Colonic mucosa (tissue), 4 donors: ENCODE measurements around the gene TRPM2. TPM values are rescaled to one million over a fixed set of nuclear protein-coding genes. Genes with fewer than 3 reads are reported as not detected.

Experiments used
- DNase-seq: peaks from one replicate; pipeline ENCODE4 v3.0.0-alpha.2; 2020
- H3K27ac ChIP-seq: fragments of 200-600 bp; one replicate; pipeline ENCODE4 v1.8.0; 2021
- H3K27me3 ChIP-seq: fragments of 200-600 bp; one replicate; pipeline ENCODE4 v1.8.0; 2021
- H3K36me3 ChIP-seq: fragments of 200-600 bp; one replicate; pipeline ENCODE4 v1.8.0; 2021
- H3K4me1 ChIP-seq: fragments of 200-600 bp; one replicate; pipeline ENCODE4 v1.8.0; 2021; ENCODE audit warnings: mild to moderate bottlenecking
- H3K4me3 ChIP-seq: fragments of 200-600 bp; one replicate; pipeline ENCODE4 v1.8.0; 2021
- H3K9ac ChIP-seq, 2 donors: one replicate each; pipeline ENCODE4 v1.7.0; 2013; ENCODE audit warnings: control low read depth in 2 of 2, low read depth in 2 of 2, low read length in 2 of 2
- H3K9me3 ChIP-seq: fragments of 200-600 bp; one replicate; pipeline ENCODE4 v1.8.0; 2021
- CTCF ChIP-seq: fragments of 200-600 bp; IDR thresholded peaks from one replicate; pipeline ENCODE4 v1.8.0; 2022; ENCODE audit warnings: antibody characterized with exemption, mild to moderate bottlenecking
- intact Hi-C: fragments of 100-400 bp; cut with DNase I; formaldehyde crosslinking; loops from one replicate; pipeline ENCODE4 v1.14.1; 2022
- total RNA-seq, 2 donors: library from RNA; stranded (reverse); fragmentation: NEBNext Ultra II Directional in 1 of 2; extraction: Animal tissue kit (Norgen Biotek cat#: 25700) in 1 of 2; gene quantifications; one replicate each; pipeline ENCODE4 v1.2.1, GENCODE V29; 2021
- donor health status: healthy.
- donor health status: DM: no; HTN: no; CAD: no.
- donor health status: DM: no; HTN: no; CAD: no.

TRPM2 gene
- total RNA-seq, 2 donors from 2014 or later: 2.6 to 4.2 TPM

GRCh38 chr21:44464351-44464750 lies 110.9 kb downstream of the TRPM2 start:
- no peak for DNase-seq
- H3K9ac ChIP-seq: no peak overlapping the region
- no peak overlapping the region for H3K27ac ChIP-seq
- H3K4me3 ChIP-seq: no peak overlapping the region
- no peaks in the 10 kb centered on the region for H3K27me3 ChIP-seq
- intact Hi-C loops: no loop called here
- H3K4me1 ChIP-seq: no peaks in the 10 kb centered on the region
- no peak for TF ChIP-seq CTCF
- no peaks in the 10 kb centered on the region for H3K9me3 ChIP-seq
- no peaks in the 10 kb centered on the region for H3K36me3 ChIP-seq

GRCh38 chr21:44466351-44466954 lies 113.0 kb downstream of the TRPM2 start:
- Histone ChIP-seq H3K27me3 (no peaks in the 10 kb centered on the region), H3K9ac (no peak overlapping the region), H3K4me1 (no peaks in the 10 kb centered on the region), H3K9me3 (no peaks in the 10 kb centered on the region), H3K36me3 (no peaks in the 10 kb centered on the region), H3K27ac (no peak overlapping the region), H3K4me3 (no peak overlapping the region)
- TF ChIP-seq CTCF: no peak
- intact Hi-C loops: no loop called here
- DNase-seq: no peak

- Histone ChIP-seq H3K27me3 (no peaks in the 10 kb centered on the region), H3K9ac (no peak overlapping the region), H3K36me3 (no peaks in the 10 kb centered on the region), H3K4me3 (no peak overlapping the region), H3K4me1 (no peaks in the 10 kb centered on the region), H3K9me3 (no peaks in the 10 kb centered on the region), H3K27ac (no peak overlapping the region)
- no peak for DNase-seq
- intact Hi-C loops: no loop called here
- no peak for TF ChIP-seq CTCF
These were observed 113.8 kb downstream of the TRPM2 start for GRCh38 chr21:44466996-44467858.

GRCh38 chr21:44467859-44468195 lies 114.4 kb downstream of the TRPM2 start:
- Histone ChIP-seq H3K36me3 (no peaks in the 10 kb centered on the region), H3K9me3 (no peaks in the 10 kb centered on the region), H3K9ac (no peak overlapping the region), H3K27me3 (no peaks in the 10 kb centered on the region), H3K27ac (no peak overlapping the region), H3K4me3 (no peak overlapping the region), H3K4me1 (no peaks in the 10 kb centered on the region)
- DNase-seq: no peak
- TF ChIP-seq CTCF: no peak
- intact Hi-C loops: no loop called here

- Histone ChIP-seq H3K27me3 (no peaks in the 10 kb centered on the region), H3K4me1 (no peaks in the 10 kb centered on the region), H3K9ac (no peak overlapping the region), H3K27ac (no peak overlapping the region), H3K36me3 (no peaks in the 10 kb centered on the region), H3K9me3 (no peaks in the 10 kb centered on the region), H3K4me3 (no peak overlapping the region)
- TF ChIP-seq CTCF: no peak
- no peak for DNase-seq
- intact Hi-C loops: no loop called here
These were observed 117.9 kb downstream of the TRPM2 start for GRCh38 chr21:44471341-44471740.
